ENCODE results near the gene ALDH1B1.

The ALDH1B1 gene

DNA sequence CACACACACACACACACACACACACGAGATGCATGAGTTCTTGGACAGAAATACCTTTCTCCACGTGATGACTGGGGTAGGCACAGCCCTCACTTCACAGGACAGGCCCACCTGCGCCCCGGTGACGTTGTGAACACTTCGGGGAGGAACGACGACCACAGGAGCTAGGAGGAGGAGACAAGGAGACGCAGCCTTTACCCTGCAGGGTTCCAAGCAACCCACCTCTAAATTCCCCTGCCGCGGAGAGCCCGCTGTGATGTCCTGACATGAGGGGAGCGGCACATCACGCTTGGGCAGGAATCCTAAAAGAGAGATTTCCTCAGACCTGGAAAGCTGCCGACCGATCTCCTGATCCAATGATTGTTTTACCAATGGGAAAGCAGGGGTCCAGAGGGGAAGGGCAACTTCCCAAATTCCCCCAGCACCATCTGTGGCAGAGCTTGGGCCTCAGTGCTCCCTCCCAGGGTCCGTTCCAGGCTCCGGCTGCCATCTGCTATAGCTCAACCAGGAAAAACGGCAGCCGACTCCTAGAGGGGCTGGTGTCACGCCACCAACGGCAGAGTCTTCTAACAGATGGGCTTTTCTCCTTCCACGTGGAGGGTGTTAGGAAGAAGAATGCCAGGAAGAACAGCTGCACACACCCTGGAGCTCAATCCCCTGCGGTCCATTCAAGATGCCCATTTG lies 21.7 kb downstream of the ALDH1B1 start:
- no peak for DNase-seq (ENCODE audit: low read depth in 2 of 2)
- TF ChIP-seq CTCF (IDR thresholded peaks at IDR 0.05; ENCODE audit: low read depth, low read length): no peak
- no peak overlapping the region for H3K4me3 ChIP-seq (replicated peaks in 1 of 2; ENCODE audit: low read depth in 2 of 2, low read length in 2 of 2)

GRCh38 chr9:38415856-38416255 lies 23.4 kb downstream of the ALDH1B1 start:
- no peak for DNase-seq (ENCODE audit: low read depth in 2 of 2)
- TF ChIP-seq CTCF (IDR thresholded peaks at IDR 0.05; ENCODE audit: low read depth, low read length): no peak
- H3K4me3 ChIP-seq (replicated peaks in 1 of 2; ENCODE audit: low read depth in 2 of 2, low read length in 2 of 2): no peak overlapping the region

- no peak for TF ChIP-seq CTCF (IDR thresholded peaks at IDR 0.05; ENCODE audit: low read depth, low read length)
- DNase-seq (ENCODE audit: low read depth in 2 of 2): no peak
- H3K4me3 ChIP-seq (replicated peaks in 1 of 2; ENCODE audit: low read depth in 2 of 2, low read length in 2 of 2): no peak overlapping the region
Observed at GRCh38 chr9:38416461-38416860, 24.0 kb downstream of the ALDH1B1 start.

DNA sequence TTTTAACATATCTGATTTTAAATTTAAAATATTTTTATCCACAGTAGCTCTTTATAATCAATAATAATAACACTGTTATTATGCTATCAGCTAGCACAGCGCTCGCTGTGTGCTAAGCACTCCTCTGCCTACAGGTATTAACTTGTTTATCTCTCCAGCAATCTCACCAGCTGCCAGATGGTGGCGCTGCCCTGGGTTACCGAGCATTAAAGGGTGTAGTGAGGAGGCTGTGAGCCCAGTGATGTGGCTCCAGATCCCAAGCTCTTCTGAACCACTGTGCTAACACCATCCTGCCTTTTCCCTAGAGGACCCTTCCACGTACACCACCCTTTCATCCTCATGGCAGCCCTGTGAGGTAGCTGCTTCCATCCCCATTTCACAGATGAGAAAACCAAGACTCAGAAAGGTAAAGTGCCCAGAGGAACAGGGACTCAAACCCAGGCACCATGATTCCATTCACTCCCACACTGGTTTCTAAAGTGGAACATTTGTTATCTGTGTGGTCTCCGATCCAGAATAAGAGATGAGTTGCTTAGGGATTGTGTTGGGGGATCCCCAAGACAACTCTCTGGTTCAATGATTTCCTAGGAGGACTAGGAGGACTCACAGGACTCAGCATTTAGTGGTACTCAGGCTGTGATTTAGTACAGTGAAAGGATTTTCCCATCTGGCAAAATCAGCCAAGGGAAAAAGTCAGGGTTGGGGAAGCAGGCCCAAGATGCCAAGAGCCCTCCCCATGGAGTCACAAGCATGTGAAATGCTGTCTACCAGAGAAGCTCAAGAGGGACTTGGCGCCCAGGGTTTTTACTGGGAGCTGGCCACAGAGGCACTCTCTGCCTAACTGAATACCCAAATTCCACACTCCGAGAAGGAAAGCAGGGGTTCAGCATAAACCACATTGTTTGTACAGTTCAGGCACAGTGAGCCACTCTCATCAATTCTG lies 24.8 kb downstream of the ALDH1B1 start:
- H3K4me3 ChIP-seq (replicated peaks in 1 of 2; ENCODE audit: low read depth in 2 of 2, low read length in 2 of 2): no peak overlapping the region
- TF ChIP-seq CTCF (IDR thresholded peaks at IDR 0.05; ENCODE audit: low read depth, low read length): peak; percentile 62
- no peak for DNase-seq (ENCODE audit: low read depth in 2 of 2)

- DNase-seq (ENCODE audit: low read depth in 2 of 2): no peak
- no peak for TF ChIP-seq CTCF (IDR thresholded peaks at IDR 0.05; ENCODE audit: low read depth, low read length)
- no peak overlapping the region for H3K4me3 ChIP-seq (replicated peaks in 1 of 2; ENCODE audit: low read depth in 2 of 2, low read length in 2 of 2)
Observed at GRCh38 chr9:38418366-38418765, 25.9 kb downstream of the ALDH1B1 start.

- no peak for TF ChIP-seq CTCF (IDR thresholded peaks at IDR 0.05; ENCODE audit: low read depth, low read length)
- H3K4me3 ChIP-seq (replicated peaks in 1 of 2; ENCODE audit: low read depth in 2 of 2, low read length in 2 of 2): no peak overlapping the region
- DNase-seq (ENCODE audit: low read depth in 2 of 2): no peak
Observed at GRCh38 chr9:38419181-38419580, 26.7 kb downstream of the ALDH1B1 start.

All from cardiac fibroblast (primary cell).